HG03354 (cell line): ENCODE results near the gene C1orf116.
"Not testable (repeated sequence)": the region's sequence is repeated elsewhere in the genome, so short reads cannot be mapped to it uniquely, and the experiment has no call there.

Source experiments
- ATAC-seq: cut with Tn5 transposase; IDR thresholded peaks from one replicate; pipeline ENCODE4 v1.9.1; 2021; ENCODE audit warnings: mild to moderate bottlenecking; ENCODE audit not compliant: unreplicated experiment, poor library complexity, severe bottlenecking

C1orf116 gene

GRCh38 chr1:207060596-207060995 is 28.0 kb upstream of the C1orf116 start:
- ATAC-seq, result no peak

- no peak for ATAC-seq
Observed at GRCh38 chr1:207059881-207060280, 27.3 kb upstream of the C1orf116 start.

GRCh38 chr1:207058878-207059867 is 26.6 kb upstream of the C1orf116 start:
- no peak for ATAC-seq

- no peak for ATAC-seq
Observed at GRCh38 chr1:207058252-207058651, 25.7 kb upstream of the C1orf116 start.

GRCh38 chr1:207056673-207057072 is 24.1 kb upstream of the C1orf116 start:
- no peak for ATAC-seq

- no peak for ATAC-seq
Observed at GRCh38 chr1:207055386-207056001, 22.9 kb upstream of the C1orf116 start.

- no peak for ATAC-seq
Observed at GRCh38 chr1:207054491-207054890, 21.9 kb upstream of the C1orf116 start.

- peak; percentile 83 for ATAC-seq
Observed at GRCh38 chr1:207052911-207053769, 20.6 kb upstream of the C1orf116 start, which contains the start of gene PFKFB2. TSS of gene PFKFB2 (plus strand) at chr1:207053275. CDS start at chr1:207054718, 1,443 bp downstream.

- ATAC-seq, result no peak
Observed at GRCh38 chr1:207051191-207051943, 18.8 kb upstream of the C1orf116 start, which contains the start of gene YOD1. TSS of gene YOD1 (minus strand) at chr1:207051208. CDS start at chr1:207051030, 178 bp downstream.

GRCh38 chr1:207050480-207051190 is 18.1 kb upstream of the C1orf116 start:
- ATAC-seq, result peak; percentile 57

- ATAC-seq, result peak; percentile 35
Observed at GRCh38 chr1:207049974-207050391, 17.4 kb upstream of the C1orf116 start.

- no peak for ATAC-seq
Observed at GRCh38 chr1:207049514-207049913, 17.0 kb upstream of the C1orf116 start.

- no peak for ATAC-seq
Observed at GRCh38 chr1:207049054-207049453, 16.5 kb upstream of the C1orf116 start.

GRCh38 chr1:207048041-207048440 is 15.5 kb upstream of the C1orf116 start:
- no peak for ATAC-seq

- no peak for ATAC-seq
Observed at GRCh38 chr1:207047505-207047904, 14.9 kb upstream of the C1orf116 start.

GRCh38 chr1:207045453-207045852 is 12.9 kb upstream of the C1orf116 start:
- ATAC-seq, result no peak

GRCh38 chr1:207041397-207041796 is 8.8 kb upstream of the C1orf116 start:
- ATAC-seq, result not testable (repeated sequence)

GRCh38 chr1:207040181-207040533 is 7.6 kb upstream of the C1orf116 start:
- ATAC-seq, result no peak
